Loucy (cell line): ENCODE measurements around the gene RIMBP2.

ENCODE experiments used
- CTCF ChIP-seq: fragments of 200-600 bp; sonication (generic); conservative IDR thresholded peaks from 2 replicates; pipeline ENCODE4 v1.5.1; 2014; ENCODE audit warnings: mild to moderate bottlenecking, antibody characterized with exemption, low read length
- EZH2phosphoT487 ChIP-seq: fragments of 200-600 bp; IDR thresholded peaks from 2 replicates; pipeline ENCODE4 v1.6.1; 2018; ENCODE audit warnings: antibody characterized with exemption, mild to moderate bottlenecking, moderate library complexity, borderline replicate concordance

GRCh38 chr12:130537655-130538054, 178.4 kb downstream of the RIMBP2 start:
- TF ChIP-seq CTCF: no peak
- no peak for TF ChIP-seq EZH2phosphoT487
